ENCODE results near the gene CAT.

DNA sequence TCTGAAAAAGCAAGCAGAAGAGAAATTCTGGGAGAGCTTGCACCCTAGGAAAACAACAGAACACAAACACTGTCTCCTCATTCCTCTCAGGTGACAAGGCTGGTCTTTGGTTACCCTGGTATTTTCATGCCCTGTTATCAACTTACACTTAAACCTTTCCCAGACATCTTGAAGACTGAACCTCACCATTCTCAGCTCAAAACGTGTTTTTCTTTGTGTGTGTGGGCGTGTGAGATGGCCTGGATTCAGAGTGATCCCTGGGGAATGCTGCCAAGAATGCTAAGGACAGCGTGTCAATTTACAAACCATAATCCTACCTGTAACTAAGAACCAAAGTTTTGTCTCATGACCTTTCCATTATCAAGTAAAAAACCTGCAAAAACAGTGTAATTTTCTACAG lies 41.6 kb downstream of the CAT start:
- no peak for TF ChIP-seq POLR2A (IDR thresholded peaks at IDR 0.05)
- TF ChIP-seq, protein P1, sequence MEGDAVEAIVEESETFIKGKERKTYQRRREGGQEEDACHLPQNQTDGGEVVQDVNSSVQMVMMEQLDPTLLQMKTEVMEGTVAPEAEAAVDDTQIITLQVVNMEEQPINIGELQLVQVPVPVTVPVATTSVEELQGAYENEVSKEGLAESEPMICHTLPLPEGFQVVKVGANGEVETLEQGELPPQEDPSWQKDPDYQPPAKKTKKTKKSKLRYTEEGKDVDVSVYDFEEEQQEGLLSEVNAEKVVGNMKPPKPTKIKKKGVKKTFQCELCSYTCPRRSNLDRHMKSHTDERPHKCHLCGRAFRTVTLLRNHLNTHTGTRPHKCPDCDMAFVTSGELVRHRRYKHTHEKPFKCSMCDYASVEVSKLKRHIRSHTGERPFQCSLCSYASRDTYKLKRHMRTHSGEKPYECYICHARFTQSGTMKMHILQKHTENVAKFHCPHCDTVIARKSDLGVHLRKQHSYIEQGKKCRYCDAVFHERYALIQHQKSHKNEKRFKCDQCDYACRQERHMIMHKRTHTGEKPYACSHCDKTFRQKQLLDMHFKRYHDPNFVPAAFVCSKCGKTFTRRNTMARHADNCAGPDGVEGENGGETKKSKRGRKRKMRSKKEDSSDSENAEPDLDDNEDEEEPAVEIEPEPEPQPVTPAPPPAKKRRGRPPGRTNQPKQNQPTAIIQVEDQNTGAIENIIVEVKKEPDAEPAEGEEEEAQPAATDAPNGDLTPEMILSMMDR (IDR thresholded peaks at IDR 0.05 in 4 of 5, conservative IDR thresholded peaks at IDR 0.05 in 1 of 5) = no peak

All from gastrocnemius medialis (tissue), 4 donors.